ENCODE measurements around the gene CHKB.
"Not testable (repeated sequence)": the region's sequence is repeated elsewhere in the genome, so short reads cannot be mapped to it uniquely, and the experiment has no call there.

CHKB gene

DNA sequence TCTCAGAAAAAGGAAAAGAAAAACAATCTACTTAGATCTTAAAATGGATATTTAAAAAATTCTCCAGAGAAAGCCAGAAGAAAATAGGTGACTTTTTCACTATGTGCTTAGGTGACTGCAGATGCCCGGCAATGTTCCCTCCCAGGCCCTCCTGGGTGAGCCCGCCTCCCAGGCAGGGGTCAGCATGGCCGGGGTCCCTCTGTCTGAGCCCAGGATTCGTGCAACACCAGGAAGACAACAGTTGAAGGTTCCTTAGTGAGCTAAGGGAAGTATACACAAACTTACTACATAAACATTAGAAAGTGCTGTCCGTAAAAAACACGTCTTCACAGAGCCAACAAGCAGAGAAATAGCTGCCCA, 29.5 kb upstream of the CHKB start:
- no peak for DNase-seq

DNA sequence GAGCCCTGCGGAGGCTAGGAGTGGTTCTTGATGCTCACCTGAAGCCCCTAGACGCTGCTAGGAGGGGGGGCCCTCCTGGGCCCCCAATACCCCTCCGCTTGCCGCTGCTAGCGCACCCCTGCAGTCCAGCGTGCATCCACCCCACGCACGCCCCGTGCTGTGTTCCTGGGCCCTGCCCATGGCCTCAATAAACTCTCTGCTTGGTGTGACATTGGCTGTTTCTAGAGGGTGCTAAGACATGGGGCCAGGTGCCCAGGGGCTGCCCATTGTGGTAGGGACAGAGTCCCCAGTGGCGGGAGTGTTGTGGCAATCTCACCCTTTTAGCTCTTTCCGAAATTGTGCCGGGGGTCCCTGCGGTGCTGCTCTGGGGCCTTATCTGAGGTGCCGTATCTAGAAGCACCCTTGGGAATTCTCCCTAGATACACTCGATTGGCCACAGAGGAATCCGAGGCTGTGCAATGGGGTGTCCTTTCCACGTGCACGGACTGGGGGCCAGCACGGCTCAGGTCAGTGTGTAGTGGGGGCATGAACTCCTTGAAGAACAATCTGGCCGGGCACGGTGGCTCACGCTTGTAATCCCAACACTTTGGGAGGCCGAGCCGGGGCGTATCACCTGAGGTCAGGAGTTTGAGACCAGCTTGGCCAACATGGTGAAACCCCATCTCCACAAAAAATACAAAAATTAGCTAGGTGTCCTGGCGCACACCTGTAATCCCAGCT, 28.9 kb upstream of the CHKB start:
- DNase-seq, result no peak

DNA sequence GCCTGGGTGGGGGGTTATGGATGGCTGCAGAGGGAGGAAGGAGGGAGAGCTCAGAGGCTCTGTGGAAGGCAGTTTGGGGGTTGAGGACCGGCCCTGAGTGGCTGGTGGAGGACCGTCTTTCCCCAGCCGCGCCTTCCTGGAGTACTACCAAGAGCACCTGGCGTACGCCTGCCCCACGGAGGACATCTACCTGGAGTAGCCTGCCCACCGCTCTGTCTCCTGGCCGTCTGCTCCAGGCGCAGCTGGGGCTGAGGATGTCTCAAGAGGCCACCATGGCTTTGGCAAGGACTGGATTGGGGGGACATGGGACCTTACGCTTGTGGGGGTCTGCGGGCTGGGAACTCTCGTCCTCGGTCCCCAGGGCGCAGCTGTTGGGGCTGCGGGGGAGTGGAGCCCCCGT, 27.9 kb upstream of the CHKB start:
- DNase-seq, result no peak

DNA sequence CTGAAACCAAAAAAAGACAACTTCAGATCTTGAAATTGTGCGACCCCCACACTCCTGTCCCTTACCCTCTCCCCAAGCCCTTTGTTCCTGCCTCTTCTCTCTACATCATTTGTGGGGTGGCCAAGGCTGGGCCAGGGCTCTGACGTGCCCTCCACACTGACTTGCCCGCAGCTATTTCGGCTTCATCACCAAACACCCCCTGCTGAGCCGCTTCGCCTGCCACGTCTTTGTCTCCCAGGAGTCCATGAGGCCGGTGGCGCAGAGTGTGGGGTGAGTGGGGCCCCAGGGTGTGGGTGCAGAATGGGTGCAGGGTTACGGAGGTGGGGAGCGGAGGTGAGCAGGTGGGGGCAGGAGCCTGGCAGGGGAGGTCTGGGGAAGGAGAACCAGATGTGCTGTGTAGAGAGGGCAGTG, 27.4 kb upstream of the CHKB start:
- DNase-seq, result no peak

DNA sequence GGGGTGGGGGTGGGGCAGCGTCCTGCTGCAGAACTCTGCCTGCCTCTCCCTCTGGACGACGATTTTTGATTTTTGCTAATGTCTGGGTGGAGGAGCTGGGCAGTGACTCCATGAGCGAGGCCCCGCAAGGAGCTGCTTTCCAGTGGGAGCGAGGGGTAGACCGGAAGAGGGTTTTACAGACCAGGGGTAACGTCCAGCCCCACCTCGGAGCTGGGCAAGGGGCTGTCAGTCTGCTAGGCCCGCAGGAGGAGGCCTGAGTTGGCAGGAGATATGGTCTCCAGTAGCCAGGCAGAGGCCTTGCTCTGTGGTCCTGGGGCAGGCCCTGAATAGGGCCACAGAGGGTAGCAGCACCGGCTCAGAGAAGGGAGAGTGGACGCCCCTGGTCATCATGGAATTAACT, 26.9 kb upstream of the CHKB start:
- DNase-seq, result no peak

DNA sequence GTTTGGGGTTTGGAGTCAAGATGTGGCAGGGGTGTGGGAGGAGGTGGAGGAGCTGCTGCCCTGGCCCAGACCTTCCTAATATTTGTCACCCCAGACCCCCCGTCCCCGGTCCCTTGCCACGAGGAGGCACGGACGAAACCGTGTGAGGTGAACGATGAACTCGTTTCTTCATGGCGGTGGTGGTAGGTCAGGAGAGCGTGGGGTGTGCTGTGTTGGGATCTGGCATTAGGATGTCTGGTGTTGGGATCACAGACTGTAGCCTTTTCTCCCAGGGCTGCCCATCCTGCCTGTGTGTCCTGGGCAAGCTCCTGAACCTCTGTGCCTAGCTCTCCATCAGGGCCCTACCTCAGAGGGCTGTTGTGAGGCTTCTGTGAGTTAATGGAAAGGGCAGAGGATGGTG, 26.3 kb upstream of the CHKB start:
- DNase-seq, result no peak

DNA sequence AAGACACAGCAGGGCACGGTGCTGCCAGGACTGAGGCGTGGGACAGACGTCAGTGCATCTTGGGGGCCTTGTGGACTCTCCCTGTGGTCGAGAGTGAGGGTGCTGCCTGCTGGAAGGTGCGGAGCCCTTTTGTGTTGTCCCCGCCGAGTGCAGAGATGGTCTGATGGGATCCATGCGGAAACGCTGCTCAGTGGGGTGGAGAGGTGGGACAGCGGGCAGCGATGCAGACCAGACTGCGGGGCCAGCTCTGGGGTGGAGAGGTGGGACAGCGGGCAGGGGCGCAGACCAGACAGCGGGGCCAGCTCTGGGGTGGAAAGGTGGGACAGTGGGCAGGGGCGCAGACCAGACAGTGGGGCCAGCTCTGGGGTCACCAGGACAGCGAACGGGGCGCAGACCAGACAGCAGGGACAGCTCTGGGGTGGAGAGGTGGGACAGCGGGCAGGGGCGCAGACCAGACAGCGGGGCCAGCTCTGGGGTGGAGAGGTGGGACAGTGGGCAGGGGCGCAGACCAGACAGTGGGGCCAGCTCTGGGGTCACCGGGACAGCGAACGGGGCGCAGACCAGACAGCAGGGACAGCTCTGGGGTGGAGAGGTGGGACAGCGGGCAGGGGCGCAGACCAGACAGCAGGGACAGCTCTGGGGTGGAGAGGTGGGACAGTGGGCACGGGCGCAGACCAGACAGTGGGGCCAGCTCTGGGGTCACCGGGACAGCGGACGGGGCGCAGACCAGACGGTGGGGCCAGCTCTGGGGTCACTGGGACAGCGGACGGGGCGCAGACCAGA, 25.6 kb upstream of the CHKB start:
- DNase-seq, result not testable (repeated sequence)

DNA sequence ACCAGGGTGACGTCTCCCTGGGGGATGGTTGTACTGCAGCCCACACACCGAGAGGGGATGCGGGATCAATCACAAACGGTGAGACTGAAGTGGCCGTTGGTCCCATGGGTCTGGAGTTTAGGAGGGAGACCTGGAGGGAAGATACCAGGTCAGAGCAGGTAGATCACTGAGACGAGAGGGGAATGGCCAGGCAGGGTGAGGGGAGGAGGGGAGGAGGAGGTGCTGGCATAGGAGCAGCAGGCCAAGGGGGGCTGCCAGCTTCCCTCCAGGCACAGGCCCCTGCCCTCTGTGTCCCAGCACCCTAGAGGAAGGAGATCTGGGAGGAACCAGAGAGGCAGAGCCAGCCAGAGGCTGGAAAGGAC, 25.0 kb upstream of the CHKB start:
- DNase-seq, result no peak

DNA sequence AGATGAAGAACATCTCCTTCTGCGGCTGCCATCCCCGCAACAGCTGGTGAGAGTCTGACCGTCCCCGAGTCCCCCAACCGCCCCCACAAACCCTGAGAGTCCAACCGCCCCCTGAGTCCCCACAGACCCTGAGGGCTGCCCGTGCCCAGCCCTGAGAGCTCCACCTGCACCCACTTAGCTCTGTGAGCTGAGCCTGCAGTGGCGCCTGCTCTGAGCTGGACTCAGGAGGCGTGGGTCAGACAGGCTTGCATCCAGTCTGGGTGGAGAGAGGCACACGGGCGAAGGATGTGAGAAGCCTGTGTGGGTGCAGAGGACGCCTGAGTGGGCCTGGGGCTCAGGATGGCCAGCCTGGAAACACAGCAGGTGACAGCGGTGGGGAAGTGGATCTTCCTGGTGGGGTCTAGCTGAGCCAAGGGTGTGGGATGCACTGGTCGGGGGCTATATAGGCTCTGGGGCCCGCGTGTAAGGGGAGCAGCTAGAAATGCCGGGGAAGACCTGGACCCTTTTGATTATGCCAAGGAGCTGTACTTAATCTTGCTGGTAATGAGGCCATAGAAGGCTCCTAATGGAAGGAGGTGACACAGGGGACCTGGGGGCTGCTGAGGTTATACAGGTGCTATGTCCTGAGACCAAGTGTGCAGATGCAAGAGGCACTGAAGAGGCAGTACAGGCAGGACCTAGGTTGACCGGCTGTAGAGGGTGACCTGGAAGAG, 24.5 kb upstream of the CHKB start:
- DNase-seq, result no peak

DNA sequence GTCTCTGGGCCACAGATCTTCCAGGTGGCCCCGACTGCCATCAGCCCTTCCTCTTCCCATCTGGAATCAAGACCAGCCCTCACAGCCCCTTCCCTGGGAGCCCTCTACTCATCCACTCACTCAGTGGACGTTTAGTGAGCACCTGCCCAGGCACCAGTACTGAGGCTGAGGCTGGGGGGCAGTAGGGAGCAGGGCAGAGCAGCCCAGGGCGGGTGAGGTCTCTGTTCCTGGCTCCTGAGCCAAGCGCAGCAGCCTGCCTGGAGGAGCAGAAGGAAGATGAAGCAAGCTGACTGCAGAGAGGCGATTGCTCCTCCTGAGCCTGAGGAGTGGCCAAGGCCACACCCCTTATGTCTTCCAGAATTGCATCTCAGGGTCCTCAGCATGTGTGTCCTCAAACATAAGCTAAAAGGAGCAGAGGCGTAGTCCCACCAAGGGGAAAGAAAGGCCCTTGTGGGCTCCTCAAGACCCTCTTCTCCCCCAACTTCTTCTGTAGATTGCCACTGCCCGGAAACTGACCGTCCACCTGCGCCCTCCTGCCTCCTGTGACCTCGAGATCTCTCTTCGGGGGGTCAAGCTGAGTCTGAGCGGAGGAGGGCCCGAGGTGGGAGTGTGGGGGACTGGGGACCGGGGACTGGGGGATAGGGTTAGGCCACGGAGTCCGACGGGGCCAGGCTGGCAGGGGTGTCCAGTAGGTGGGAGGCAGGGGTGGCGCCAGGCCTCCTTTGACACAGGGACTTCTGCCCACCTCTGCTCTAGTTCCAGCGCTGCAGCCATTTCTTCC, 23.7 kb upstream of the CHKB start:
- DNase-seq, result no peak

DNA sequence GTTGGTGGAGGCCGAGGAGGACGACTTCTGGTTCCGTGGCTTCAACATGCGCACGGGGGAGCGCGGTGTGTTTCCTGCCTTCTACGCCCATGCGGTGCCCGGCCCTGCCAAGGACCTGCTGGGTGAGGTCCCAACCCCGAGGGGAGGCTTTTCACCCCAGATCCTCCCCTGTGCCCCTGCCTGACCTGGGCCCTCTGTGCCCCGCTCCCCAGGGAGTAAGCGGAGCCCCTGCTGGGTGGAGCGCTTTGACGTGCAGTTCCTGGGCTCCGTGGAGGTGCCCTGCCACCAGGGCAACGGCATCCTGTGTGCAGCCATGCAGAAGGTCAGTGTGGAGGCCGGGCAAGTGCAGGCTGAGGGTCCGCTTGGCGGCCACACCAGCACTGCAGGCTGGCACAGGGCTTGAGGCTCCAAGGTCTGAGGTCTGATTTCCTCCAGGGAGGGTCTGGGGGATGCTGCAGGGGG, 23.0 kb upstream of the CHKB start:
- no peak for DNase-seq

DNA sequence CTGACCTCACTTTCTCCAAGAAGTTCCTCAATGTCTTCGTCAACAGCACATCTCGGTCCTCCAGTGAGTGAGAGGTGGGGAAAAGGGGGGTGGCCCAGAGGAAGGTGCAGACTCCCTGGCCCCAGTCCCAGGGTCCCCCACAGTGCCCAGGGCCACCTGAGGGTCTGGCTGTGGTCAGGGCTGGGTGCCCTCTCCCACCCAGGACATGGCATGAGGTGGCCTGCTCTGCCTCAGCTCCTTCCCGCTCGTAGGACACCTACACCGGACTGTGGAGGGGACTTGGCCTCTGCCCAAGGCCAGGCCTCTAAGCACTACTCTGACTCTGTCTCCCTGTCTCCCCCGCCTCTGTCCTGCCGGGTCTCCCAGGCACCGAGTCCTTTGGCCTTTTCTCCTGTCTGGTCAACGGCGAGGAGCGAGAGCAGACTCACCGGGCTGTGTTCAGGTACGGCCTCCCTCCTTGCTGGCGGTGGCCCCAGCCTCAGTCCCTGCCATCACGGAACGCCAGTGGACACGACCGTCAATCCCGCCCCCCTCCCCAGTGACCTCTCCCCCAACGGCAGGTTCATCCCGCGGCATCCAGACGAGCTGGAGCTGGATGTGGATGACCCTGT, 22.5 kb upstream of the CHKB start:
- no peak for DNase-seq

DNA sequence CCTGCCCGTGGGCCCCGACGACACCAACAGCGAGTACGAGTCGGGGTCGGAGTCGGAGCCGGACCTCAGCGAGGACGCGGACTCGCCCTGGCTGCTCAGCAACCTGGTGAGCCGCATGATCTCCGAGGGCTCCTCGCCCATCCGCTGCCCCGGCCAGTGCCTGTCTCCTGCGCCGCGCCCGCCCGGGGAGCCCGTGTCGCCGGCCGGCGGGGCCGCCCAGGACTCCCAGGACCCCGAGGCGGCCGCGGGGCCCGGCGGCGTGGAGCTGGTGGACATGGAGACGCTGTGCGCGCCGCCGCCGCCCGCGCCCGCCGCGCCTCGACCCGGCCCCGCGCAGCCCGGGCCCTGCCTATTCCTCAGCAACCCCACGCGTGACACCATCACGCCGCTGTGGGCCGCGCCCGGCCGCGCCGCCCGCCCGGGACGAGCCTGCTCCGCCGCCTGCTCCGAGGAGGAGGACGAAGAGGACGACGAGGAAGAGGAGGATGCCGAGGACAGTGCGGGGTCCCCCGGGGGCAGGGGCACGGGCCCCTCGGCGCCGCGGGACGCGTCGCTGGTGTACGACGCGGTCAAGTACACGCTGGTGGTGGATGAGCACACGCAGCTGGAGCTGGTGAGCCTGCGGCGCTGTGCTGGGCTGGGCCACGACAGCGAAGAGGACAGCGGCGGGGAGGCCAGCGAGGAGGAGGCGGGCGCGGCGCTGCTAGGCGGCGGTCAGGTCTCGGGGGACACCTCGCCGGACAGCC, 21.8 kb upstream of the CHKB start:
- DNase-seq, result no peak

DNA sequence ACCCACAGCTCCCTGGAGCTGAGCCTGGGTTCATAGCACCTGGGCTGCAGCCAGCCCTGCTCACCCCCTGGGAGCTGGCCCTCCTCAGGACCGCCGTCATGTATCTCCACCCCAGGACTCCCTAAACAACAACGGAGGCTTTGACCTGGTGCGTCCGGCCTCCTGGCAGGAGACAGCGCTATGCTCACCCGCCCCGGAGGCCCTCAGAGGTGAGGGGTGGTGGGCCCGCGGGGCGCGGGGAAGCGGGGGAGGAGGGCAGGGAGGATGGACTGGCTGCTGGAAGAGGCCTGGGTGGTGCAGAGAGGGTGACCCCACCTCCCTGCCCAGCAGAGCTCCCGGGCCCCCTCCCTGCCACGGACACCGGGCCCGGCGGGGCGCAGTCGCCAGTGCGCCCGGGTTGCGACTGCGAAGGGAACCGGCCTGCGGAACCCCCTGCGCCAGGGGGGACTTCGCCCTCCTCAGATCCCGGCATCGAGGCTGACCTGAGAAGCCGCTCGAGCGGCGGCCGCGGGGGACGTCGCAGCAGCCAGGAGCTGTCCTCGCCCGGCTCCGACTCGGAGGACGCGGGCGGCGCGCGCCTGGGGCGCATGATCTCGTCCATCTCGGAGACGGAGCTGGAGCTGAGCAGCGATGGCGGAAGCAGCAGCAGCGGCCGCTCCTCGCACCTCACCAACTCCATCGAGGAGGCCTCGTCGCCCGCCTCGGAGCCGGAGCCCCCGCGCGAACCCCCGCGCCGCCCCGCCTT, 21.0 kb upstream of the CHKB start:
- no peak for DNase-seq

DNA sequence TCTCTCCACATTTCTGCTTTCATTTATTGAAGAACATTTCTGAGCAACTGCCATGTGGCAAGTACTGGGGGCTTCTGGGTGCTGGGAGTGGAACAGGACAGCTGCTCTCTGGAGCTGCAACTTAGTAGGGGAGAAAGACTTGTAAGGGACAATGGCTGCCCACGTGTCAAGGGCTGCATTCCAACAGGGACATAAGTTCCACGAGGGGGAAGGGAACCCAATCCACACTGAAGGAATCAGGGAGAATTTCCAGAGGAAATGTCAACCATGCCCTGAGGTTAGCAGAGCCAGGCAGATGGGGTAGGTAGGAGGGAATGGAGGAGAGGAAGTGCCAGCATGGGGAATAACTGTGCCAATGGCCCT, 19.7 kb upstream of the CHKB start:
- no peak for DNase-seq

DNA sequence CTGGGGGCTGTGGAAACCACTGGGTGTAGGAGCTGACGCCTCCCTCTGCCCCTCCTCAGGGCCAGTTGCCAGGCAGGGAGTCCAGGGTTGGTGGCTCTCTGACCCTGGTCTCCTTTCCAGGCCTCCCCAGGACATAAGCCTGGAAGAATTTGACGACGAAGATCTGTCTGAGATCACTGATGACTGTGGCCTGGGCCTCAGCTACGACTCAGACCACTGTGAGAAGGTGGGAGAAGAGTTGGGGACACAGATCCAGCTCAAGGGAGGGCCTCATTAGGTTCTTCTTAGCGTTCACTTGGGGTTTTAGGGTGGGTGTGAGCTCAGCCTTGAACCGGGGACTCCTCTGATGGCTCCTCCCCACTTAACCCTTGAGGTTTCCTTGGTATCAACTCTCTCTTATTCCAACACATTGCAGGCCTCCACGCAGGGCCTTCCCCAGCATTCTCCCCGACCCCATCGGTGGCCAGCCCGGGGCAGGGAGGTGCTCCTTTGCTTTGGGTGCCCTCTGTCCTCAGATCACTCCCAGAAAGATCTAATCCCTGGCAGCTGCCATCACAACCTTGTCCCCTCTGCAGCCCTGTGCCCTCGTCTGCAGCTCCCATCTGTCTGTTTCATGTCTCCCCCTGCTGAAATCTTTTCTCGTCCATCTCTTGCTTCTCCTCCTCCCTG, 19.2 kb upstream of the CHKB start:
- DNase-seq, result no peak

DNA sequence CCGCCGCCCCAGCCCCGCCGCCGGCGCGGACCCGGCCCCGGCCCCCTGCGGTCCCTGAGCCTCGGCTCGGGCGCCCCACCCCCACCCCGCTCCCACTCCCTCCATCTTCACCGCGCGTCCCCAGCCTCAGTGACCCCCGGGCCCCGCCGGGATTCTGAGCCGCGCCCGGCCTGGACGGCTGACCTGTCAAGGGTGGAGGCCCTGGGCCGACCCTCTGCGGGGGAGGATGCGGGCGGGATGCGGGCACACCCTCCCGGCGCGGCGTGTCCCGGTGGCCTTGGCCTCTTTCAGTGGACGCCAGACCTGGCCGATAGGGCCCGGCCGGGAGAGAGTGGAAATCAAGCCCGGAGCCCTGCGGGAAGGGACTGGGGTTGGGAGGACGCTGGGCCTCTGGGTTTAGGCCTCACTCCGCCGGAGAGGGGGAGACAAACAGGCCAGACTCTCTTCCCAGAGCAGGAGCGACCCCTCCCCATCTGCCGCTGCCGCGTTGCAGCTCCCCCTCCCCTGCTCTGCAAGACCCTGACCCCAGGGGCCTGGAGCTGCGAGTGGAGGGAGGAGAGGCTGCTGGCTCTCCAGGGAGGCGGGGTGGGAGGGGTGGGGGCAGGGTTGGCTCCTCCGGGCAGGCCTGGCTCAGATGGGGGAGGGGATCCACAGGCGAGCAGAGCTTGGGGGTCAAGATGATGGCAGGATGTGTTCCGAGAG, 18.5 kb upstream of the CHKB start:
- no peak for DNase-seq

DNA sequence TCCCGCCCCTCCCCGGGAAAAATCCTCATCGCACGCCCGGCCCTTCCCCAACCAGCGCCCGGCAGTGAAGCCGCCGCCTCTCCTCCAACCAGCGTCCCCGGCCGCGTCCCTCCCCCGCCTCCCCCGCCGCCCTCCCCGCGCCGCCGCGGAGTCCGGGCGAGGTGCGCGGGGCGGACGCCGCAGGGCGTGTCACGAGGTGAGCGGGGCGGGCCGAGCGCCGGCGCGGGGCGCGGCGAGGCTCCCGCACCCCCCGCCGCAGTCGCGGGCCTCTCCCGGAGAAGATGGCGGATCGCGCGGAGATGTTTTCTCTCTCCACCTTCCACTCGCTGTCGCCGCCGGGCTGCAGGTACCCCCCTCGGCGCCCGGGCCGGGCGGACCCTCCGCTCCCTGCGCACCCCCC, 17.9 kb upstream of the CHKB start, which contains the start of gene MAPK8IP2:
Gene MAPK8IP2 (plus strand): TSS at position 256 of the 400 bp plus-strand sequence. CDS start 26 bp downstream, at position 282.
- no peak for DNase-seq

DNA sequence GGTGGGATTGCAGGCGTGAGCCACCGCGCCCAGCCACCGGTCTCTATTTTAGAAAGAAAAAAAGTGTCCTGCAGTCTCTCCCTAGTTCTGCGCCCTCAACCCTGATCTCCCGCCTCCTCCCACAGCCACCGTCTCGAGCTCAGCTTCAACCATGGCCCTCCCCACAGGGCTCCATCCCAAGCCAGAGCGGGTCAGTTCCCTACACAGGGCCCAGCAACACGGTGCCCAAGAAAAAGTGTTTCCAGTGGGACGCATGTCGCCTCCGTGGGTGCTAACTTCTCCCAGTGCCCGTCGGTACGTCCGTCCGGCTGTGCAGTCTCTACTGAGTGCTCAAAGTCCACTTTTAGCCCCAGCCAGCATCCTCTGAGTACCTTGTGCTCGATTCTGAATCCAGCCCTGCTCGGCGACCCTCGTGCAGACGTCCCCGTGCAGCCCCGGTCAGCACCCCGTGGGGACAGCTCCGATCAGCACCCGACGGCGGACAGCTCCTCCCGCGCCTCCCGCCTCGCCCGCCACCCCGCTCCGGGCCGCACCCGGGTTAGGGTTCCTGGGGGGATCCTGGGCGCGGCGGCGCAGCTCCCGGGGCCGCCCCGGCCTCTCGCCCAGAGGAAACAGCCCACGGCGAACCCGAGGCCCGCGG, 17.3 kb upstream of the CHKB start:
- DNase-seq, result peak; percentile 76

Data from femur (tissue), 1 donor.